HL-60 (cell line): Measurements from ENCODE around the gene NSL1.

Experiments used
- POLR2AphosphoS5 ChIP-seq: IDR thresholded peaks from 2 replicates; pipeline ENCODE4 v1.6.1; 2012; ENCODE audit warnings: low read depth
- TF ChIP-seq, protein P1 (sequence below): IDR thresholded peaks from one replicate; pipeline ENCODE4 v1.5.1; 2011; ENCODE audit warnings: low read length, control low read depth, inconsistent platforms; ENCODE audit not compliant: insufficient read depth
- TF ChIP-seq, protein P2 (sequence below): IDR thresholded peaks from 2 replicates; pipeline ENCODE4 v1.6.1; 2012; ENCODE audit warnings: low read depth; ENCODE audit not compliant: insufficient replicate concordance

GRCh38 chr1:212733109-212733508 lies 58.5 kb downstream of the NSL1 start:
- TF ChIP-seq, protein P1, sequence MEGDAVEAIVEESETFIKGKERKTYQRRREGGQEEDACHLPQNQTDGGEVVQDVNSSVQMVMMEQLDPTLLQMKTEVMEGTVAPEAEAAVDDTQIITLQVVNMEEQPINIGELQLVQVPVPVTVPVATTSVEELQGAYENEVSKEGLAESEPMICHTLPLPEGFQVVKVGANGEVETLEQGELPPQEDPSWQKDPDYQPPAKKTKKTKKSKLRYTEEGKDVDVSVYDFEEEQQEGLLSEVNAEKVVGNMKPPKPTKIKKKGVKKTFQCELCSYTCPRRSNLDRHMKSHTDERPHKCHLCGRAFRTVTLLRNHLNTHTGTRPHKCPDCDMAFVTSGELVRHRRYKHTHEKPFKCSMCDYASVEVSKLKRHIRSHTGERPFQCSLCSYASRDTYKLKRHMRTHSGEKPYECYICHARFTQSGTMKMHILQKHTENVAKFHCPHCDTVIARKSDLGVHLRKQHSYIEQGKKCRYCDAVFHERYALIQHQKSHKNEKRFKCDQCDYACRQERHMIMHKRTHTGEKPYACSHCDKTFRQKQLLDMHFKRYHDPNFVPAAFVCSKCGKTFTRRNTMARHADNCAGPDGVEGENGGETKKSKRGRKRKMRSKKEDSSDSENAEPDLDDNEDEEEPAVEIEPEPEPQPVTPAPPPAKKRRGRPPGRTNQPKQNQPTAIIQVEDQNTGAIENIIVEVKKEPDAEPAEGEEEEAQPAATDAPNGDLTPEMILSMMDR, result no peak
- TF ChIP-seq POLR2AphosphoS5, result no peak
- TF ChIP-seq, protein P2, sequence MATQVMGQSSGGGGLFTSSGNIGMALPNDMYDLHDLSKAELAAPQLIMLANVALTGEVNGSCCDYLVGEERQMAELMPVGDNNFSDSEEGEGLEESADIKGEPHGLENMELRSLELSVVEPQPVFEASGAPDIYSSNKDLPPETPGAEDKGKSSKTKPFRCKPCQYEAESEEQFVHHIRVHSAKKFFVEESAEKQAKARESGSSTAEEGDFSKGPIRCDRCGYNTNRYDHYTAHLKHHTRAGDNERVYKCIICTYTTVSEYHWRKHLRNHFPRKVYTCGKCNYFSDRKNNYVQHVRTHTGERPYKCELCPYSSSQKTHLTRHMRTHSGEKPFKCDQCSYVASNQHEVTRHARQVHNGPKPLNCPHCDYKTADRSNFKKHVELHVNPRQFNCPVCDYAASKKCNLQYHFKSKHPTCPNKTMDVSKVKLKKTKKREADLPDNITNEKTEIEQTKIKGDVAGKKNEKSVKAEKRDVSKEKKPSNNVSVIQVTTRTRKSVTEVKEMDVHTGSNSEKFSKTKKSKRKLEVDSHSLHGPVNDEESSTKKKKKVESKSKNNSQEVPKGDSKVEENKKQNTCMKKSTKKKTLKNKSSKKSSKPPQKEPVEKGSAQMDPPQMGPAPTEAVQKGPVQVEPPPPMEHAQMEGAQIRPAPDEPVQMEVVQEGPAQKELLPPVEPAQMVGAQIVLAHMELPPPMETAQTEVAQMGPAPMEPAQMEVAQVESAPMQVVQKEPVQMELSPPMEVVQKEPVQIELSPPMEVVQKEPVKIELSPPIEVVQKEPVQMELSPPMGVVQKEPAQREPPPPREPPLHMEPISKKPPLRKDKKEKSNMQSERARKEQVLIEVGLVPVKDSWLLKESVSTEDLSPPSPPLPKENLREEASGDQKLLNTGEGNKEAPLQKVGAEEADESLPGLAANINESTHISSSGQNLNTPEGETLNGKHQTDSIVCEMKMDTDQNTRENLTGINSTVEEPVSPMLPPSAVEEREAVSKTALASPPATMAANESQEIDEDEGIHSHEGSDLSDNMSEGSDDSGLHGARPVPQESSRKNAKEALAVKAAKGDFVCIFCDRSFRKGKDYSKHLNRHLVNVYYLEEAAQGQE, result no peak
